Liver (tissue), 9 donors: ENCODE data around the gene MAPT. TPM values are rescaled to one million over a fixed set of nuclear protein-coding genes. Genes with fewer than 3 reads are reported as not detected.

Experiments used
- DNase-seq: peaks from one replicate; pipeline ENCODE4 v3.0.0-alpha.2; 2017; ENCODE audit warnings: low spot score
- H3K27ac ChIP-seq, 2 donors: one replicate each; pipeline ENCODE4 v1.7.0; 2013; ENCODE audit warnings: inconsistent platforms in 2 of 2, low read length in 2 of 2, control low read depth in 1 of 2, low read depth in 1 of 2, mild to moderate bottlenecking in 1 of 2
- H3K27me3 ChIP-seq, 4 donors: one replicate each; pipeline versions ENCODE4 v1.6.1 to v1.7.0; 2013; ENCODE audit warnings: low read length in 3 of 4, inconsistent platforms in 1 of 4, mild to moderate bottlenecking in 1 of 4, moderate library complexity in 1 of 4; ENCODE audit not compliant: control insufficient read depth in 4 of 4, insufficient read depth in 4 of 4
- H3K36me3 ChIP-seq, 4 donors: one replicate each; pipeline versions ENCODE4 v1.6.1 to v1.7.0; 2013; ENCODE audit warnings: low read length in 3 of 4, mild to moderate bottlenecking in 3 of 4, low read depth in 1 of 4, moderate library complexity in 1 of 4; ENCODE audit not compliant: control insufficient read depth in 4 of 4, insufficient read depth in 3 of 4
- H3K4me1 ChIP-seq, 4 donors: one replicate each; pipeline versions ENCODE4 v1.6.1 to v1.7.0; 2013; ENCODE audit warnings: low read length in 3 of 4, mild to moderate bottlenecking in 3 of 4, moderate library complexity in 1 of 4; ENCODE audit not compliant: control insufficient read depth in 4 of 4, insufficient read depth in 4 of 4
- H3K4me3 ChIP-seq, 3 donors: one replicate each; pipeline versions ENCODE4 v1.6.1 to v1.7.0; 2013; ENCODE audit warnings: low read length in 3 of 3, control low read depth in 1 of 3, low read depth in 1 of 3, mild to moderate bottlenecking in 1 of 3
- H3K9ac ChIP-seq, 2 donors: one replicate each; pipeline ENCODE4 v1.7.0; 2013; ENCODE audit warnings: low read length in 2 of 2, mild to moderate bottlenecking in 2 of 2, moderate library complexity in 2 of 2, control low read depth in 1 of 2, low read depth in 1 of 2
- H3K9me3 ChIP-seq, 4 donors: one replicate each; pipeline versions ENCODE4 v1.6.1 to v1.7.0; 2013; ENCODE audit warnings: low read length in 3 of 4; ENCODE audit not compliant: control insufficient read depth in 4 of 4
- ATF3 ChIP-seq: IDR thresholded peaks from 2 replicates; pipeline ENCODE4 v1.6.1; 2016; ENCODE audit warnings: antibody characterized with exemption
- CTCF ChIP-seq: fragments of 150-350 bp; IDR thresholded peaks from 2 replicates; pipeline ENCODE4 v1.5.1; 2017; ENCODE audit warnings: improper control_type of control experiment, low read depth, low read length; ENCODE audit not compliant: missing input control
- EGR1 ChIP-seq, 2 donors: IDR thresholded peaks; 2 replicates each; pipeline ENCODE4 v1.6.1; 2016 to 2018; ENCODE audit warnings: antibody characterized with exemption in 2 of 2, low read depth in 2 of 2
- FOXA1 ChIP-seq: IDR thresholded peaks from 2 replicates; pipeline ENCODE4 v1.6.1; 2016; ENCODE audit warnings: antibody characterized with exemption
- FOXA2 ChIP-seq: IDR thresholded peaks from 2 replicates; pipeline ENCODE4 v1.6.1; 2016; ENCODE audit warnings: antibody characterized with exemption
- GABPA ChIP-seq, 2 donors: IDR thresholded peaks in 1 of 2; conservative IDR thresholded peaks in 1 of 2; 2 replicates each; pipeline ENCODE4 v1.6.1; 2016; ENCODE audit warnings: antibody characterized with exemption in 2 of 2, mild to moderate bottlenecking in 1 of 2, moderate library complexity in 1 of 2
- HNF4A ChIP-seq, 2 donors: conservative IDR thresholded peaks; 2 replicates each; pipeline ENCODE4 v1.6.1; 2016; ENCODE audit warnings: antibody characterized with exemption in 2 of 2, mild to moderate bottlenecking in 2 of 2
- HNF4G ChIP-seq: IDR thresholded peaks from 2 replicates; pipeline ENCODE4 v1.6.1; 2016; ENCODE audit warnings: antibody characterized with exemption
- JUND ChIP-seq, 2 donors: IDR thresholded peaks; 2 replicates each; pipeline ENCODE4 v1.6.1; 2016; ENCODE audit warnings: antibody characterized with exemption in 2 of 2
- MAX ChIP-seq: IDR thresholded peaks from 2 replicates; pipeline ENCODE4 v1.6.1; 2016; ENCODE audit warnings: antibody characterized with exemption
- NR2F2 ChIP-seq: IDR thresholded peaks from 2 replicates; pipeline ENCODE4 v1.6.1; 2016; ENCODE audit warnings: antibody characterized with exemption
- RAD21 ChIP-seq, 2 donors: IDR thresholded peaks; 2 replicates each; pipeline ENCODE4 v1.6.1; 2016; ENCODE audit warnings: antibody characterized with exemption in 2 of 2, mild to moderate bottlenecking in 2 of 2
- RXRA ChIP-seq, 2 donors: IDR thresholded peaks; 2 replicates each; pipeline ENCODE4 v1.6.1; 2017 to 2018; ENCODE audit warnings: antibody characterized with exemption in 2 of 2, mild to moderate bottlenecking in 1 of 2
- SP1 ChIP-seq: IDR thresholded peaks from 2 replicates; pipeline ENCODE4 v1.6.1; 2018; ENCODE audit warnings: antibody characterized with exemption, mild to moderate bottlenecking
- TAF1 ChIP-seq: conservative IDR thresholded peaks from 2 replicates; pipeline ENCODE4 v1.6.1; 2016; ENCODE audit warnings: antibody characterized with exemption, mild to moderate bottlenecking
- YY1 ChIP-seq: IDR thresholded peaks from 2 replicates; pipeline ENCODE4 v1.6.1; 2016; ENCODE audit warnings: antibody characterized with exemption, mild to moderate bottlenecking
- ZBTB33 ChIP-seq: IDR thresholded peaks from 2 replicates; pipeline ENCODE4 v1.6.1; 2016; ENCODE audit warnings: antibody characterized with exemption
- WGBS: extraction: QIAGEN DNeasy Blood & Tissue Kit; methylation state at CpG from one replicate; pipeline ENCODE4 v1.1.7; 2013; 5-methylcytosine and 5-hydroxymethylcytosine counted together
- polyA plus RNA-seq, 2 donors: library from polyadenylated mRNA; stranded (reverse) in 1 of 2; unstranded in 1 of 2; fragments of 200-250 nt in 1 of 2; fragments of >200 nt in 1 of 2; fragmentation: Nextera tagmentation in 1 of 2; extraction: Ambion mirVana in 1 of 2; gene quantifications; one replicate each; pipeline versions ENCODE4 v1.2.1 to v1.2.3, GENCODE V29; 2013 to 2015
- total RNA-seq, 2 donors: library from RNA; depleted of rRNA; stranded (reverse); fragments of >200 nt; gene quantifications; one replicate each; pipeline ENCODE4 v1.2.3, GENCODE V29; 2014
- TF ChIP-seq, protein P1 (sequence below): IDR thresholded peaks from 2 replicates; pipeline ENCODE4 v1.6.1; 2016; ENCODE audit warnings: antibody characterized with exemption, mild to moderate bottlenecking
- donor health status: healthy.
- donor health status: healthy.
- donor health status: healthy.
- donor health status: healthy.
- donor health status: healthy.

The MAPT gene
- total and polyA plus RNA-seq, 4 donors = 0.05 to 0.67 (median 0.27) TPM

- Histone ChIP-seq H3K9ac (no peak overlapping the region), H3K9me3 (no peaks in the 10 kb centered on the region), H3K27ac (no peak overlapping the region), H3K36me3 (no peaks in the 10 kb centered on the region), H3K4me1 (peaks cover 8 to 41% (median 32%) of the 10 kb centered on the region in 4 donors), H3K27me3 (peaks cover 0 to 13% (median under 1%) of the 10 kb centered on the region in 4 donors), H3K4me3 (no peak overlapping the region)
- no peak for DNase-seq
- WGBS = 73% methylated on average over 2 of the region's 2 CpGs
- no peak for TF ChIP-seq HNF4A (conservative IDR thresholded peaks at IDR 0.05)
- no peak for TF ChIP-seq MAX
- TF ChIP-seq, protein P1, sequence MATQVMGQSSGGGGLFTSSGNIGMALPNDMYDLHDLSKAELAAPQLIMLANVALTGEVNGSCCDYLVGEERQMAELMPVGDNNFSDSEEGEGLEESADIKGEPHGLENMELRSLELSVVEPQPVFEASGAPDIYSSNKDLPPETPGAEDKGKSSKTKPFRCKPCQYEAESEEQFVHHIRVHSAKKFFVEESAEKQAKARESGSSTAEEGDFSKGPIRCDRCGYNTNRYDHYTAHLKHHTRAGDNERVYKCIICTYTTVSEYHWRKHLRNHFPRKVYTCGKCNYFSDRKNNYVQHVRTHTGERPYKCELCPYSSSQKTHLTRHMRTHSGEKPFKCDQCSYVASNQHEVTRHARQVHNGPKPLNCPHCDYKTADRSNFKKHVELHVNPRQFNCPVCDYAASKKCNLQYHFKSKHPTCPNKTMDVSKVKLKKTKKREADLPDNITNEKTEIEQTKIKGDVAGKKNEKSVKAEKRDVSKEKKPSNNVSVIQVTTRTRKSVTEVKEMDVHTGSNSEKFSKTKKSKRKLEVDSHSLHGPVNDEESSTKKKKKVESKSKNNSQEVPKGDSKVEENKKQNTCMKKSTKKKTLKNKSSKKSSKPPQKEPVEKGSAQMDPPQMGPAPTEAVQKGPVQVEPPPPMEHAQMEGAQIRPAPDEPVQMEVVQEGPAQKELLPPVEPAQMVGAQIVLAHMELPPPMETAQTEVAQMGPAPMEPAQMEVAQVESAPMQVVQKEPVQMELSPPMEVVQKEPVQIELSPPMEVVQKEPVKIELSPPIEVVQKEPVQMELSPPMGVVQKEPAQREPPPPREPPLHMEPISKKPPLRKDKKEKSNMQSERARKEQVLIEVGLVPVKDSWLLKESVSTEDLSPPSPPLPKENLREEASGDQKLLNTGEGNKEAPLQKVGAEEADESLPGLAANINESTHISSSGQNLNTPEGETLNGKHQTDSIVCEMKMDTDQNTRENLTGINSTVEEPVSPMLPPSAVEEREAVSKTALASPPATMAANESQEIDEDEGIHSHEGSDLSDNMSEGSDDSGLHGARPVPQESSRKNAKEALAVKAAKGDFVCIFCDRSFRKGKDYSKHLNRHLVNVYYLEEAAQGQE = no peak
- no peak for TF ChIP-seq HNF4G
- TF ChIP-seq NR2F2 = no peak
- TF ChIP-seq ATF3 = no peak
- no peak for TF ChIP-seq RAD21 (IDR thresholded peaks at IDR 0.05)
- TF ChIP-seq RXRA (IDR thresholded peaks at IDR 0.05) = no peak
- TF ChIP-seq SP1 = no peak
- TF ChIP-seq FOXA2 = no peak
- TF ChIP-seq CTCF = no peak
- TF ChIP-seq JUND (IDR thresholded peaks at IDR 0.05) = no peak
- TF ChIP-seq GABPA (IDR thresholded peaks at IDR 0.05 in 1 of 2, conservative IDR thresholded peaks at IDR 0.05 in 1 of 2) = no peak
- TF ChIP-seq EGR1 (IDR thresholded peaks at IDR 0.05; ENCODE audit: low read depth in 2 of 2) = no peak
- TF ChIP-seq FOXA1 = no peak
- TF ChIP-seq ZBTB33 = no peak
- TF ChIP-seq YY1 = no peak
- no peak for TF ChIP-seq TAF1
These were observed 5.8 kb downstream of the MAPT start for GRCh38 chr17:45900136-45900535.
